ENCODE measurements around the gene MMP15. TPM values are rescaled to one million over a fixed set of nuclear protein-coding genes. Genes with fewer than 3 reads are reported as not detected.

The MMP15 gene
- polyA plus RNA-seq, 1 donor (not counting 4 experiments of a cell fraction or from before 2014, with no cell fraction given) = 3.7 TPM

DNA sequence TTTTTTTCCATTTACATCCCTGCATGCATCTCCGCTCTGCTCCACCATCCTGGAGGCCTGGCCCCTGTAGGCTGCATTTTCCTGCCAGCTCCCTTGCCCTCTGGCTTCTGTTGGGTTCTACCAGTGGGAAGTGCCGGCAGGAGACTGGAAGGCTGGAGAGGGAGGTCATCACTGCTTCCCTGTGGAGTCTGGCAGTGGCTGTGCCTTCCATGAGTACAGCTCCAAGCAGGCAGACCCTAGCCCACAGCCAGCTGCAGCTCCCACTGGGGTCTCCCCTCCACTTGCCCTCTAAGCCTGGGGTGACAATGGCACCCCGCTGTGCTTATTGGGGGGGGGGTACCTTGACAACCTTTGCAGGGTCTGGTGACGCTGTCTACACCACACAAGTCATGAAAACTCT, 37.3 kb downstream of the MMP15 start:
- FAIRE-seq = no peak
- no peak overlapping the region for H3K4me3 ChIP-seq (ENCODE audit: control insufficient read depth in 2 of 3, extremely low read depth in 1 of 3, insufficient read depth in 2 of 3, low read depth in 1 of 3, low read length in 3 of 3)
- H3K27ac ChIP-seq (ENCODE audit: control insufficient read depth, insufficient read depth, low read length) = no peak overlapping the region
- dilution Hi-C loops (cut with MboI; ENCODE audit: extremely low pct_ligation_motif_present, low sequenced_read_pairs) = no loop called here
- no peaks in the 10 kb centered on the region for H3K27me3 ChIP-seq (ENCODE audit: control insufficient read depth, extremely low read depth, insufficient read depth, low read length)
- no peak overlapping the region for H3K4me2 ChIP-seq (ENCODE audit: control insufficient read depth, extremely low read depth, insufficient read depth, low read depth, low read length)
- H2AFZ ChIP-seq (ENCODE audit: control insufficient read depth, low read length) = no peak overlapping the region
- TF ChIP-seq, protein P1, sequence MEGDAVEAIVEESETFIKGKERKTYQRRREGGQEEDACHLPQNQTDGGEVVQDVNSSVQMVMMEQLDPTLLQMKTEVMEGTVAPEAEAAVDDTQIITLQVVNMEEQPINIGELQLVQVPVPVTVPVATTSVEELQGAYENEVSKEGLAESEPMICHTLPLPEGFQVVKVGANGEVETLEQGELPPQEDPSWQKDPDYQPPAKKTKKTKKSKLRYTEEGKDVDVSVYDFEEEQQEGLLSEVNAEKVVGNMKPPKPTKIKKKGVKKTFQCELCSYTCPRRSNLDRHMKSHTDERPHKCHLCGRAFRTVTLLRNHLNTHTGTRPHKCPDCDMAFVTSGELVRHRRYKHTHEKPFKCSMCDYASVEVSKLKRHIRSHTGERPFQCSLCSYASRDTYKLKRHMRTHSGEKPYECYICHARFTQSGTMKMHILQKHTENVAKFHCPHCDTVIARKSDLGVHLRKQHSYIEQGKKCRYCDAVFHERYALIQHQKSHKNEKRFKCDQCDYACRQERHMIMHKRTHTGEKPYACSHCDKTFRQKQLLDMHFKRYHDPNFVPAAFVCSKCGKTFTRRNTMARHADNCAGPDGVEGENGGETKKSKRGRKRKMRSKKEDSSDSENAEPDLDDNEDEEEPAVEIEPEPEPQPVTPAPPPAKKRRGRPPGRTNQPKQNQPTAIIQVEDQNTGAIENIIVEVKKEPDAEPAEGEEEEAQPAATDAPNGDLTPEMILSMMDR (optimal IDR thresholded peaks at IDR 0.05 in 1 of 3, IDR thresholded peaks at IDR 0.05 in 1 of 3, conservative IDR thresholded peaks at IDR 0.05 in 1 of 3; ENCODE audit: extremely low read depth in 1 of 3, insufficient read depth in 2 of 3, low read length in 3 of 3) = no peak
- TF ChIP-seq EZH2 (IDR thresholded peaks at IDR 0.05; ENCODE audit: low read length) = no peak
- no peak overlapping the region for H3K9ac ChIP-seq (ENCODE audit: control insufficient read depth, extremely low read depth, insufficient read depth, low read length)
- H4K20me1 ChIP-seq (ENCODE audit: control insufficient read depth, extremely low read depth, insufficient read depth, low read length) = no peaks in the 10 kb centered on the region
- DNase-seq (ENCODE audit: low read depth, low spot score) = no peak
- no peaks in the 10 kb centered on the region for H3K36me3 ChIP-seq (ENCODE audit: control insufficient read depth in 2 of 2, extremely low read depth in 1 of 2, insufficient read depth in 2 of 2, low read length in 2 of 2)
- no peaks in the 10 kb centered on the region for H3K9me1 ChIP-seq (ENCODE audit: control insufficient read depth, extremely low read depth, insufficient read depth, low read length)
- no peaks in the 10 kb centered on the region for H3K79me2 ChIP-seq (ENCODE audit: control insufficient read depth, insufficient read depth, low read length)
- H3K9me3 ChIP-seq (ENCODE audit: control insufficient read depth, low read depth, low read length) = no peaks in the 10 kb centered on the region
- no peaks in the 10 kb centered on the region for H3K4me1 ChIP-seq (ENCODE audit: control insufficient read depth, extremely low read depth, insufficient read depth, low read length)

DNA sequence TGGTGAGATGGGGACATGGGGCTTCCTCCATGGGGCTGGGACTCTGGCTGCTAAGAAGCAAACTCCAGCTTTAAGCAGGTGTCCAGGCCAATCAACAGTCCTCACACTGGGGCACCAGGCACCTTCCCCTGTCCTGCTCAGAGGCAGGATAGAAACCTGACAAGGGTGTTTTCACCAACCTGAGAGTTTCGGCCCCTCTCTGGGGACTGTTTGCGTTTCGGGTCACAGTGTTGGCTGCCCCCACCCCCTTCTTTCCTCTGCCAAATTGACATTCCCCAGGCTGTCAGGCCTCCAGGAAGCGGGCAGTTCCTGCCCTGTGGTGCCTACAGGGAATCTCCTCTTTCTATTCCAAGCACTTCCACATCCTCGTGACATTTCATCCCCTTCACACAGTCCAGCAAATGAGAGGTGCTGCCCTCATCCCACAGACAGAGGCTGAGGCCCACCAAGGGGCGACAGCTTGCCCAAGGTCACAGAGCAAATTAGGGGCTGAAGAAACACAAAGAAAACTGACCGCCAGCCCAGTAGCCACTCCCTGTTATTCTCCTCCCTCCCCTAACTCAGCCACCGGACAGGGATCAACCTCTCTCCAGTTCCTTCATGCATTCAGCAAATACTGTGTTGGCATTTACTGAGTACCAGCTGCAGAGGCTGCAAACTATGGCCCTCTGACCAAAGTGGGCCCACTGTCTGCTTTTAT, 38.0 kb downstream of the MMP15 start:
- H3K4me3 ChIP-seq (ENCODE audit: control insufficient read depth in 2 of 3, extremely low read depth in 1 of 3, insufficient read depth in 2 of 3, low read depth in 1 of 3, low read length in 3 of 3) = no peak overlapping the region
- no peaks in the 10 kb centered on the region for H3K36me3 ChIP-seq (ENCODE audit: control insufficient read depth in 2 of 2, extremely low read depth in 1 of 2, insufficient read depth in 2 of 2, low read length in 2 of 2)
- TF ChIP-seq, protein P1 (optimal IDR thresholded peaks at IDR 0.05 in 1 of 3, IDR thresholded peaks at IDR 0.05 in 1 of 3, conservative IDR thresholded peaks at IDR 0.05 in 1 of 3; ENCODE audit: extremely low read depth in 1 of 3, insufficient read depth in 2 of 3, low read length in 3 of 3) = no peak
- TF ChIP-seq EZH2 (IDR thresholded peaks at IDR 0.05; ENCODE audit: low read length) = no peak
- DNase-seq (ENCODE audit: low read depth, low spot score) (no peak), FAIRE-seq (no peak)
- dilution Hi-C loops (cut with MboI; ENCODE audit: extremely low pct_ligation_motif_present, low sequenced_read_pairs) = no loop called here
- no peaks in the 10 kb centered on the region for H3K4me1 ChIP-seq (ENCODE audit: control insufficient read depth, extremely low read depth, insufficient read depth, low read length)
- no peaks in the 10 kb centered on the region for H3K27me3 ChIP-seq (ENCODE audit: control insufficient read depth, extremely low read depth, insufficient read depth, low read length)
- no peaks in the 10 kb centered on the region for H3K79me2 ChIP-seq (ENCODE audit: control insufficient read depth, insufficient read depth, low read length)
- no peak overlapping the region for H2AFZ ChIP-seq (ENCODE audit: control insufficient read depth, low read length)
- H3K4me2 ChIP-seq (ENCODE audit: control insufficient read depth, extremely low read depth, insufficient read depth, low read depth, low read length) = no peak overlapping the region
- H3K9ac ChIP-seq (ENCODE audit: control insufficient read depth, extremely low read depth, insufficient read depth, low read length) = no peak overlapping the region
- H3K9me3 ChIP-seq (ENCODE audit: control insufficient read depth, low read depth, low read length) = no peaks in the 10 kb centered on the region
- no peaks in the 10 kb centered on the region for H4K20me1 ChIP-seq (ENCODE audit: control insufficient read depth, extremely low read depth, insufficient read depth, low read length)
- no peaks in the 10 kb centered on the region for H3K9me1 ChIP-seq (ENCODE audit: control insufficient read depth, extremely low read depth, insufficient read depth, low read length)
- H3K27ac ChIP-seq (ENCODE audit: control insufficient read depth, insufficient read depth, low read length) = no peak overlapping the region

All from keratinocyte (primary cell).